Gastroesophageal sphincter (tissue), 4 donors: Measurements from ENCODE around the gene AGPAT4. TPM values are rescaled to one million over a fixed set of nuclear protein-coding genes. Genes with fewer than 3 reads are reported as not detected.

Experiments used
- ATAC-seq: fragments of 150-250 bp; one replicate; pipeline ENCODE4 v1.9.1; 2016; ENCODE audit warnings: mild to moderate bottlenecking, moderate library complexity
- H3K27ac ChIP-seq, 4 donors: fragments of 200-600 bp; sonication (generic) in 3 of 4; 1 replicate in 3 of 4; 2 replicates in 1 of 4; pipeline ENCODE4 v1.5.1; 2016 to 2019
- H3K27me3 ChIP-seq: fragments of 200-600 bp; sonication (generic); one replicate; pipeline ENCODE4 v1.5.1; 2019
- H3K36me3 ChIP-seq, 2 donors: fragments of 200-600 bp; sonication (generic); one replicate each; pipeline ENCODE4 v1.5.1; 2019; ENCODE audit warnings: control low read depth in 1 of 2
- H3K4me1 ChIP-seq, 3 donors: fragments of 200-600 bp; sonication (generic); 1 replicate in 2 of 3; 2 replicates in 1 of 3; pipeline ENCODE4 v1.5.1; 2016 to 2019; ENCODE audit warnings: control low read depth in 2 of 3
- H3K4me3 ChIP-seq, 2 donors: fragments of 200-600 bp; sonication (generic); one replicate each; pipeline ENCODE4 v1.5.1; 2019; ENCODE audit warnings: mild to moderate bottlenecking in 1 of 2, moderate library complexity in 1 of 2
- H3K9me3 ChIP-seq, 3 donors: fragments of 200-600 bp; sonication (generic); one replicate each; pipeline ENCODE4 v1.5.1; 2017 to 2019; ENCODE audit warnings: control low read depth in 2 of 3
- CTCF ChIP-seq, 4 experiments: fragments of 200-600 bp in 2 of 4; fragments of 450-650 bp in 2 of 4; sonication (generic) in 1 of 4; IDR thresholded peaks; one replicate each; pipeline ENCODE4 v1.5.1; 2017 to 2019; ENCODE audit warnings: antibody characterized with exemption in 4 of 4, mild to moderate bottlenecking in 2 of 4, moderate library complexity in 2 of 4
- EP300 ChIP-seq: sonication (generic); formaldehyde crosslinking; IDR thresholded peaks from one replicate; pipeline ENCODE4 v1.6.1; 2017; ENCODE audit warnings: antibody characterized with exemption, mild to moderate bottlenecking
- POLR2A ChIP-seq, 2 donors: fragments of 450-650 bp; IDR thresholded peaks; one replicate each; pipeline ENCODE4 v1.6.1; 2017; ENCODE audit warnings: antibody characterized with exemption in 2 of 2, mild to moderate bottlenecking in 2 of 2, moderate library complexity in 1 of 2
- POLR2AphosphoS5 ChIP-seq: sonication (generic); formaldehyde crosslinking; IDR thresholded peaks from one replicate; pipeline ENCODE4 v1.6.1; 2017; ENCODE audit warnings: antibody characterized with exemption
- WGBS, 2 donors: methylation state at CpG; one replicate each; pipeline ENCODE4 v1.1.5; 2018; ENCODE audit warnings: low coverage in 1 of 2; 5-methylcytosine and 5-hydroxymethylcytosine counted together
- total RNA-seq, 4 donors: library from RNA; depleted of rRNA; stranded (reverse); fragments of >200 nt; gene quantifications; one replicate each; pipeline ENCODE4 v1.1.0, GENCODE V29; 2016

Gene AGPAT4
- total RNA-seq, 4 donors from 2014 or later: 7.2 to 10.8 (median 9.1) TPM

DNA sequence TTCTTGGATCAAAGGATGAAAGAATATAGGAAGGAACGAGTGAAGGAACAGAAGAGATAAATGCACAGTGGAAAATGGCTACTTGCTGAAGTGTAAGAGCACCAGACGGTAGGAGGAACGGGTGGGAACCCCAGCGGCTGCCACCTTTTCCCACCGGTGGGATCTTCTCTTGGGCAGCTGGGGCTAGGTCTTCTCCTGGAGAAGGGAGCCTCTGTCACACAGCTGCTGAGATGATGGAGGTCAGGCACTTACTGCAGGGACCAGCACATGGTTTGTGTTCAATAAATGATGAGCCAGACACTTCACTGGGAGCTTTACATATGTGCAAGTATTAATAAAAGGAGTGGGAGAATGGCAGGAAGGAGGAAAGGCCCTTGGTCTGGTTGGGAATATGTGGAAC is 123.7 kb downstream of the AGPAT4 start:
- H3K36me3 ChIP-seq: peaks cover 0 to 92% of the 10 kb centered on the region in 2 donors
- H3K9me3 ChIP-seq: no peaks in the 10 kb centered on the region
- ATAC-seq: no peak
- no peaks in the 10 kb centered on the region for H3K4me1 ChIP-seq
- H3K4me3 ChIP-seq: no peak overlapping the region
- WGBS, 2 donors: 82 to 85% methylated on average over 3 to 5 of the region's 5 CpGs
- TF ChIP-seq POLR2A (IDR thresholded peaks at IDR 0.05): no peak
- TF ChIP-seq EP300: no peak
- TF ChIP-seq CTCF (IDR thresholded peaks at IDR 0.05): no peak
- TF ChIP-seq POLR2AphosphoS5: no peak
- H3K27me3 ChIP-seq: no peaks in the 10 kb centered on the region
- no peak overlapping the region for H3K27ac ChIP-seq

GRCh38 chr6:161143663-161144430 is 130.0 kb downstream of the AGPAT4 start:
- H3K27me3 ChIP-seq: no peaks in the 10 kb centered on the region
- no peak overlapping the region for H3K4me3 ChIP-seq
- no peak overlapping the region for H3K27ac ChIP-seq
- WGBS, 2 donors: 84 to 92% methylated on average over 6 to 8 of the region's 11 CpGs
- TF ChIP-seq POLR2AphosphoS5: no peak
- TF ChIP-seq EP300: no peak
- no peak for TF ChIP-seq CTCF (IDR thresholded peaks at IDR 0.05)
- TF ChIP-seq POLR2A (IDR thresholded peaks at IDR 0.05): no peak
- ATAC-seq: no peak
- H3K36me3 ChIP-seq: peaks cover 0 to 76% of the 10 kb centered on the region in 2 donors
- no peaks in the 10 kb centered on the region for H3K9me3 ChIP-seq
- H3K4me1 ChIP-seq: no peaks in the 10 kb centered on the region

- no peak for TF ChIP-seq POLR2A (IDR thresholded peaks at IDR 0.05)
- no peak for TF ChIP-seq EP300
- TF ChIP-seq POLR2AphosphoS5: no peak
- TF ChIP-seq CTCF (IDR thresholded peaks at IDR 0.05): no peak
- H3K4me3 ChIP-seq: no peak overlapping the region
- no peaks in the 10 kb centered on the region for H3K4me1 ChIP-seq
- ATAC-seq: no peak
- H3K9me3 ChIP-seq: no peaks in the 10 kb centered on the region
- peaks cover 0 to 71% of the 10 kb centered on the region in 2 donors for H3K36me3 ChIP-seq
- whole genome bisulfite sequencing, 2 donors: 100% methylated on average over 1 to 2 of the region's 5 CpGs
- H3K27me3 ChIP-seq: no peaks in the 10 kb centered on the region
- no peak overlapping the region for H3K27ac ChIP-seq
Observed at GRCh38 chr6:161142957-161143296, 130.9 kb downstream of the AGPAT4 start.

GRCh38 chr6:161141173-161141572 is 132.7 kb downstream of the AGPAT4 start:
- ATAC-seq: no peak
- Histone ChIP-seq H3K4me3 (no peak overlapping the region), H3K27ac (no peak overlapping the region), H3K4me1 (no peaks in the 10 kb centered on the region), H3K27me3 (no peaks in the 10 kb centered on the region), H3K9me3 (no peaks in the 10 kb centered on the region), H3K36me3 (peaks cover 0 to 71% of the 10 kb centered on the region in 2 donors)
- WGBS, 2 donors: 100% methylated on average over 2 of the region's 11 CpGs
- no peak for TF ChIP-seq POLR2AphosphoS5
- TF ChIP-seq CTCF (IDR thresholded peaks at IDR 0.05): no peak
- no peak for TF ChIP-seq EP300
- no peak for TF ChIP-seq POLR2A (IDR thresholded peaks at IDR 0.05)

DNA sequence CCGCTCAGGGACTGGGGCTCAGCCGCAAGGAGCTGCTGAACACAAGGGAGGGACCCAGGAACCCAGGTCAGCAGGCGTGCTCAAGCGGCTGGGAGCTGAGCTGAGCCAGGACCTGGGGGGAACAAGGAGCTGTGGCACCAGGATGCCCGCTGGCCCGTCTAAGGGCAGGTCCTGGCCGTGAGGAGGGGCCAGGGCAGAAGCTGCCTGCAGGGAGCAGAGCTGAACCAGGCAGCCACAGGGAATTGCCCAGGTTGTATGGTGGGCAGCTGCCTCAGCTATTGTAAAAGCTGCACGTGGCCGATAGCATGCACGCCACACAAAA is 133.3 kb downstream of the AGPAT4 start:
- no peaks in the 10 kb centered on the region for H3K4me1 ChIP-seq
- peaks cover 0 to 71% of the 10 kb centered on the region in 2 donors for H3K36me3 ChIP-seq
- no peaks in the 10 kb centered on the region for H3K9me3 ChIP-seq
- no peak overlapping the region for H3K27ac ChIP-seq
- H3K27me3 ChIP-seq: no peaks in the 10 kb centered on the region
- no CpG with 5 or more reads among the region's 10 CpGs for WGBS, 2 donors
- TF ChIP-seq EP300: no peak
- no peak for TF ChIP-seq POLR2AphosphoS5
- TF ChIP-seq POLR2A (IDR thresholded peaks at IDR 0.05): no peak
- no peak for TF ChIP-seq CTCF (IDR thresholded peaks at IDR 0.05)
- no peak for ATAC-seq
- H3K4me3 ChIP-seq: no peak overlapping the region
